PC-9 (cell line): ENCODE measurements around the gene SMAD9.

Experiments
- EZH2 ChIP-seq: fragments of 200-600 bp; sonication (generic); IDR thresholded peaks from 2 replicates; pipeline ENCODE4 v1.8.0; 2017; ENCODE audit warnings: antibody characterized with exemption, low read depth
- TF ChIP-seq, protein P1 (sequence below): fragments of 200-600 bp; sonication (generic); conservative IDR thresholded peaks from 2 replicates; pipeline ENCODE4 v1.6.1; 2017; ENCODE audit warnings: mixed run types, antibody characterized with exemption, mild to moderate bottlenecking, moderate library complexity

DNA sequence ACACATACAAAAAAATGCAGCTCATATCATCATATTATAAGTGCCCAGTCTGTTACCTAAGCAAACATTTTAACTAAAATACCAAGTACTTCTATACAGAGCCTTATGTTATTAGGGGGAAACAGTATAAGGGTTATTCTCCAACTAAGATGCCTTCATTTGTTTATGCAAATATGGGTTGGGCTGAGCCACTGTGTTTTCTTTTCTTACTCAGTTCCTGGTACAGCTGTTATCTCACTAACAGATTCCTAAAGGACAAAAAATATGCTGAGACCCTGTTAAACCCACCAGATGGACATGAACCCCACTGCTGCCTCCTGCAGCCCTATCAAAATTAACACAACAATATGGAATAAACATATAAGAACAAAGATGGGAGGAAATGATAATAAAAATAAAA, 34.5 kb upstream of the SMAD9 start:
- TF ChIP-seq, protein P1, sequence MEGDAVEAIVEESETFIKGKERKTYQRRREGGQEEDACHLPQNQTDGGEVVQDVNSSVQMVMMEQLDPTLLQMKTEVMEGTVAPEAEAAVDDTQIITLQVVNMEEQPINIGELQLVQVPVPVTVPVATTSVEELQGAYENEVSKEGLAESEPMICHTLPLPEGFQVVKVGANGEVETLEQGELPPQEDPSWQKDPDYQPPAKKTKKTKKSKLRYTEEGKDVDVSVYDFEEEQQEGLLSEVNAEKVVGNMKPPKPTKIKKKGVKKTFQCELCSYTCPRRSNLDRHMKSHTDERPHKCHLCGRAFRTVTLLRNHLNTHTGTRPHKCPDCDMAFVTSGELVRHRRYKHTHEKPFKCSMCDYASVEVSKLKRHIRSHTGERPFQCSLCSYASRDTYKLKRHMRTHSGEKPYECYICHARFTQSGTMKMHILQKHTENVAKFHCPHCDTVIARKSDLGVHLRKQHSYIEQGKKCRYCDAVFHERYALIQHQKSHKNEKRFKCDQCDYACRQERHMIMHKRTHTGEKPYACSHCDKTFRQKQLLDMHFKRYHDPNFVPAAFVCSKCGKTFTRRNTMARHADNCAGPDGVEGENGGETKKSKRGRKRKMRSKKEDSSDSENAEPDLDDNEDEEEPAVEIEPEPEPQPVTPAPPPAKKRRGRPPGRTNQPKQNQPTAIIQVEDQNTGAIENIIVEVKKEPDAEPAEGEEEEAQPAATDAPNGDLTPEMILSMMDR: no peak
- TF ChIP-seq EZH2: no peak
